ENCODE results near the gene MPP4. TPM values are rescaled to one million over a fixed set of nuclear protein-coding genes. Genes with fewer than 3 reads are reported as not detected.

Gene MPP4
- total and polyA plus RNA-seq, 8 donors = 0.08 to 0.20 (median 0.19) TPM; not detected in 2

DNA sequence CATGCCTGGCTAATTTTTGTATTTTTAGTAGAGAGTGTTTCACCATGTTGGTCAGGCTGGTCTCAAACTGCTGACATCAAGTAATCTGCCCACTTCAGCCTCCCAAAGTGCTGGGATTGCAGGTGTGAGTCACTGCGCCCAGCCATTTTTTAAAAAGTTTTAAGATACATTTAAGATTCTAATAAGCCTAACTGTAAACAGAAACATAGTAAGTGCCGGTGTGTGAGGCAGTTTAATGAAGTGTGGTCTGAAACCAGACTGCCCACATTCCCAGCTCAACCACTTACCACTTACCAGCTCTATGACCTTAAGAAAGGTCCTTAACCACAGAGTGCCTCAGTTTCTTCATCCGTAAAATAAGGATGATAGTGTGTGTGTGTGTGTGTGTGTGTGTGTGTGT is 97.5 kb downstream of the MPP4 start:
- no peaks in the 10 kb centered on the region for H3K27me3 ChIP-seq
- TF ChIP-seq, protein P1, sequence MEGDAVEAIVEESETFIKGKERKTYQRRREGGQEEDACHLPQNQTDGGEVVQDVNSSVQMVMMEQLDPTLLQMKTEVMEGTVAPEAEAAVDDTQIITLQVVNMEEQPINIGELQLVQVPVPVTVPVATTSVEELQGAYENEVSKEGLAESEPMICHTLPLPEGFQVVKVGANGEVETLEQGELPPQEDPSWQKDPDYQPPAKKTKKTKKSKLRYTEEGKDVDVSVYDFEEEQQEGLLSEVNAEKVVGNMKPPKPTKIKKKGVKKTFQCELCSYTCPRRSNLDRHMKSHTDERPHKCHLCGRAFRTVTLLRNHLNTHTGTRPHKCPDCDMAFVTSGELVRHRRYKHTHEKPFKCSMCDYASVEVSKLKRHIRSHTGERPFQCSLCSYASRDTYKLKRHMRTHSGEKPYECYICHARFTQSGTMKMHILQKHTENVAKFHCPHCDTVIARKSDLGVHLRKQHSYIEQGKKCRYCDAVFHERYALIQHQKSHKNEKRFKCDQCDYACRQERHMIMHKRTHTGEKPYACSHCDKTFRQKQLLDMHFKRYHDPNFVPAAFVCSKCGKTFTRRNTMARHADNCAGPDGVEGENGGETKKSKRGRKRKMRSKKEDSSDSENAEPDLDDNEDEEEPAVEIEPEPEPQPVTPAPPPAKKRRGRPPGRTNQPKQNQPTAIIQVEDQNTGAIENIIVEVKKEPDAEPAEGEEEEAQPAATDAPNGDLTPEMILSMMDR (IDR thresholded peaks at IDR 0.05) = no peak
- DNase-seq (peak in 2 of 4 donors; percentile 7 to 40), ATAC-seq (peak; percentile 97)
- no peak overlapping the region for H3K27ac ChIP-seq
- H3K4me1 ChIP-seq = no peaks in the 10 kb centered on the region
- no peak overlapping the region for H3K4me3 ChIP-seq
- no peaks in the 10 kb centered on the region for H3K9me3 ChIP-seq
- H3K36me3 ChIP-seq = no peaks in the 10 kb centered on the region
- intact Hi-C loops (cut with DNase I) = no loop called here

- intact Hi-C loops (cut with DNase I) = no loop called here
- no peak overlapping the region for H3K4me3 ChIP-seq
- H3K9me3 ChIP-seq = no peaks in the 10 kb centered on the region
- no peaks in the 10 kb centered on the region for H3K36me3 ChIP-seq
- TF ChIP-seq, protein P1 (IDR thresholded peaks at IDR 0.05) = no peak
- no peaks in the 10 kb centered on the region for H3K4me1 ChIP-seq
- no peak for DNase-seq
- no peaks in the 10 kb centered on the region for H3K27me3 ChIP-seq
- no peak overlapping the region for H3K27ac ChIP-seq
- no peak for ATAC-seq
These were observed 101.0 kb downstream of the MPP4 start for GRCh38 chr2:201597397-201597796.

Other genes with a start within 250 kb of the MPP4 start
- gene TRAK2, start 247.2 kb downstream of the MPP4 start, total RNA-seq = 10 to 100 TPM; 49.0 to 53.9 TPM
- 10 to 100 TPM; 46.3 to 54.7 (median 50.4) TPM for gene TRAK2, start 247.2 kb downstream of the MPP4 start, polyA plus RNA-seq (ENCODE audit: insufficient read length in 6 of 6)
- gene STRADB, start 246.9 kb downstream of the MPP4 start, total RNA-seq = 10 to 100 TPM; 16.0 to 23.6 TPM
- gene STRADB, start 246.9 kb downstream of the MPP4 start, polyA plus RNA-seq (ENCODE audit: insufficient read length in 6 of 6) = 10 to 100 TPM; 42.3 to 54.9 (median 46.4) TPM
- gene TMEM237, start 55.1 kb downstream of the MPP4 start, total RNA-seq = 10 to 100 TPM; 18.9 to 20.4 TPM
- 10 to 100 TPM; 52.5 to 61.3 (median 57.6) TPM for gene TMEM237, start 55.1 kb downstream of the MPP4 start, polyA plus RNA-seq (ENCODE audit: insufficient read length in 6 of 6)
- gene ALS2, start 82.3 kb upstream of the MPP4 start, total RNA-seq = 10 to 100 TPM; 22.9 to 26.6 TPM
- 10 to 100 TPM; 25.2 to 31.0 (median 29.4) TPM for gene ALS2, start 82.3 kb upstream of the MPP4 start, polyA plus RNA-seq (ENCODE audit: insufficient read length in 6 of 6)
- gene CDK15, start 107.9 kb upstream of the MPP4 start, total RNA-seq = under 1 TPM; 0.73 to 0.84 TPM
- under 1 TPM; 0.20 to 0.48 (median 0.38) TPM for gene CDK15, start 107.9 kb upstream of the MPP4 start, polyA plus RNA-seq (ENCODE audit: insufficient read length in 6 of 6)